ENCODE measurements around the gene FBXL7.

Gene FBXL7

GRCh38 chr5:15499528-15500324 is at the start of gene FBXL7:
TSS of gene FBXL7 (plus strand) at chr5:15500180.
- Histone ChIP-seq H3K36me3 (replicated peaks) (no peaks in the 10 kb centered on the region), H3K27me3 (ENCODE audit: low read depth) (peaks cover 3% of the 10 kb centered on the region; the same call in 1 of the 2 replicates), H3K9me3 (no peaks in the 10 kb centered on the region), H3K4me1 (peaks cover 13% of the 10 kb centered on the region), H3K4me3 (peak within 1 kb of the TSS; percentile 67)
- peak; percentile 60 to 87 for DNase-seq (ENCODE audit: low spot score in 2 of 2)
- in situ Hi-C loops (cut with MboI; ENCODE audit: low sequenced_read_pairs) = no loop called here

- Histone ChIP-seq H3K9me3 (no peaks in the 10 kb centered on the region), H3K4me3 (no peak overlapping the region), H3K27me3 (ENCODE audit: low read depth) (peaks cover 3% of the 10 kb centered on the region; the same call in 1 of the 2 replicates), H3K4me1 (no peaks in the 10 kb centered on the region), H3K36me3 (replicated peaks) (no peaks in the 10 kb centered on the region)
- no peak for DNase-seq (ENCODE audit: low spot score in 2 of 2)
- in situ Hi-C loops (cut with MboI; ENCODE audit: low sequenced_read_pairs) = no loop called here
Measured at GRCh38 chr5:15450473-15450872, 49.5 kb upstream of the FBXL7 start.

- Histone ChIP-seq H3K4me3 (no peak overlapping the region), H3K4me1 (no peaks in the 10 kb centered on the region), H3K27me3 (ENCODE audit: low read depth) (peaks cover 3% of the 10 kb centered on the region; the same call in 1 of the 2 replicates), H3K36me3 (replicated peaks) (no peaks in the 10 kb centered on the region), H3K9me3 (no peaks in the 10 kb centered on the region)
- in situ Hi-C loops (cut with MboI; ENCODE audit: low sequenced_read_pairs) = no loop called here
- no peak for DNase-seq (ENCODE audit: low spot score in 2 of 2)
Measured at GRCh38 chr5:15450949-15451348, 49.0 kb upstream of the FBXL7 start.

- Histone ChIP-seq H3K27me3 (ENCODE audit: low read depth) (peaks cover 3% of the 10 kb centered on the region; the same call in 1 of the 2 replicates), H3K4me1 (no peaks in the 10 kb centered on the region), H3K36me3 (replicated peaks) (no peaks in the 10 kb centered on the region), H3K4me3 (no peak overlapping the region), H3K9me3 (no peaks in the 10 kb centered on the region)
- in situ Hi-C loops (cut with MboI; ENCODE audit: low sequenced_read_pairs) = no loop called here
- DNase-seq (ENCODE audit: low spot score in 2 of 2) = no peak
Measured at GRCh38 chr5:15452030-15452429, 48.0 kb upstream of the FBXL7 start.

- DNase-seq (ENCODE audit: low spot score in 2 of 2) = no peak
- H3K4me3 ChIP-seq = no peak overlapping the region
- no peaks in the 10 kb centered on the region for H3K36me3 ChIP-seq (replicated peaks)
- no peaks in the 10 kb centered on the region for H3K4me1 ChIP-seq
- H3K27me3 ChIP-seq (ENCODE audit: low read depth) = no peaks in the 10 kb centered on the region; the same call in 1 of the 2 replicates
- H3K9me3 ChIP-seq = no peaks in the 10 kb centered on the region
- in situ Hi-C loops (cut with MboI; ENCODE audit: low sequenced_read_pairs) = no loop called here
Measured at GRCh38 chr5:15452781-15453180, 47.2 kb upstream of the FBXL7 start.

- H3K4me3 ChIP-seq = no peak overlapping the region
- no peaks in the 10 kb centered on the region for H3K4me1 ChIP-seq
- in situ Hi-C loops (cut with MboI; ENCODE audit: low sequenced_read_pairs) = no loop called here
- no peaks in the 10 kb centered on the region for H3K9me3 ChIP-seq
- H3K36me3 ChIP-seq (replicated peaks) = no peaks in the 10 kb centered on the region
- no peak for DNase-seq (ENCODE audit: low spot score in 2 of 2)
- peaks cover 14% of the 10 kb centered on the region for H3K27me3 ChIP-seq (ENCODE audit: low read depth)
Measured at GRCh38 chr5:15459200-15459599, 40.8 kb upstream of the FBXL7 start.

- H3K9me3 ChIP-seq = no peaks in the 10 kb centered on the region
- no peaks in the 10 kb centered on the region for H3K36me3 ChIP-seq (replicated peaks)
- H3K27me3 ChIP-seq (ENCODE audit: low read depth) = peaks cover 18% of the 10 kb centered on the region
- no peak overlapping the region for H3K4me3 ChIP-seq
- in situ Hi-C loops (cut with MboI; ENCODE audit: low sequenced_read_pairs) = no loop called here
- no peaks in the 10 kb centered on the region for H3K4me1 ChIP-seq
- no peak for DNase-seq (ENCODE audit: low spot score in 2 of 2)
Measured at GRCh38 chr5:15463231-15463980, 36.6 kb upstream of the FBXL7 start.

GRCh38 chr5:15472116-15472515 is 27.9 kb upstream of the FBXL7 start:
- DNase-seq (ENCODE audit: low spot score in 2 of 2) = no peak
- in situ Hi-C loops (cut with MboI; ENCODE audit: low sequenced_read_pairs) = no loop called here
- no peaks in the 10 kb centered on the region for H3K4me1 ChIP-seq
- H3K27me3 ChIP-seq (ENCODE audit: low read depth) = peaks cover 13% of the 10 kb centered on the region; the same call in 1 of the 2 replicates
- no peak overlapping the region for H3K4me3 ChIP-seq
- no peaks in the 10 kb centered on the region for H3K9me3 ChIP-seq
- H3K36me3 ChIP-seq (replicated peaks) = no peaks in the 10 kb centered on the region

GRCh38 chr5:15474143-15474719 is 25.7 kb upstream of the FBXL7 start:
- H3K27me3 ChIP-seq (ENCODE audit: low read depth) = peaks cover 8% of the 10 kb centered on the region; the same call in 1 of the 2 replicates
- H3K4me3 ChIP-seq = no peak overlapping the region
- in situ Hi-C loops (cut with MboI; ENCODE audit: low sequenced_read_pairs) = no loop called here
- H3K4me1 ChIP-seq = no peaks in the 10 kb centered on the region
- H3K9me3 ChIP-seq = no peaks in the 10 kb centered on the region
- no peaks in the 10 kb centered on the region for H3K36me3 ChIP-seq (replicated peaks)
- DNase-seq (ENCODE audit: low spot score in 2 of 2) = no peak

GRCh38 chr5:15475367-15475766 is 24.6 kb upstream of the FBXL7 start:
- Histone ChIP-seq H3K9me3 (no peaks in the 10 kb centered on the region), H3K4me3 (no peak overlapping the region), H3K4me1 (no peaks in the 10 kb centered on the region), H3K27me3 (ENCODE audit: low read depth) (peaks cover 8% of the 10 kb centered on the region; the same call in 1 of the 2 replicates), H3K36me3 (replicated peaks) (no peaks in the 10 kb centered on the region)
- in situ Hi-C loops (cut with MboI; ENCODE audit: low sequenced_read_pairs) = no loop called here
- no peak for DNase-seq (ENCODE audit: low spot score in 2 of 2)

GRCh38 chr5:15476977-15477376 is 23.0 kb upstream of the FBXL7 start:
- in situ Hi-C loops (cut with MboI; ENCODE audit: low sequenced_read_pairs) = no loop called here
- H3K4me3 ChIP-seq = no peak overlapping the region
- no peaks in the 10 kb centered on the region for H3K36me3 ChIP-seq (replicated peaks)
- H3K27me3 ChIP-seq (ENCODE audit: low read depth) = peaks cover 8% of the 10 kb centered on the region; the same call in 1 of the 2 replicates
- H3K9me3 ChIP-seq = no peaks in the 10 kb centered on the region
- DNase-seq (ENCODE audit: low spot score in 2 of 2) = no peak
- no peaks in the 10 kb centered on the region for H3K4me1 ChIP-seq

GRCh38 chr5:15480436-15480835 is 19.5 kb upstream of the FBXL7 start:
- Histone ChIP-seq H3K4me3 (no peak overlapping the region), H3K9me3 (no peaks in the 10 kb centered on the region), H3K36me3 (replicated peaks) (no peaks in the 10 kb centered on the region), H3K27me3 (ENCODE audit: low read depth) (0 out of 2 replicates have a peak, but pooled peaks cover 5% of the 10 kb centered on the region), H3K4me1 (no peaks in the 10 kb centered on the region)
- in situ Hi-C loops (cut with MboI; ENCODE audit: low sequenced_read_pairs) = no loop called here
- DNase-seq (ENCODE audit: low spot score in 2 of 2) = no peak

GRCh38 chr5:15483351-15484097 is 16.5 kb upstream of the FBXL7 start:
- Histone ChIP-seq H3K27me3 (ENCODE audit: low read depth) (no peaks in the 10 kb centered on the region), H3K4me1 (no peaks in the 10 kb centered on the region), H3K36me3 (replicated peaks) (no peaks in the 10 kb centered on the region), H3K4me3 (no peak overlapping the region), H3K9me3 (no peaks in the 10 kb centered on the region)
- DNase-seq (ENCODE audit: low spot score in 2 of 2) = peak; percentile 10 to 25
- in situ Hi-C loops (cut with MboI; ENCODE audit: low sequenced_read_pairs) = no loop called here
